Natural killer cell (primary cell): ENCODE data around the gene KIF5B. TPM values are rescaled to one million over a fixed set of nuclear protein-coding genes. Genes with fewer than 3 reads are reported as not detected.
"Not testable (repeated sequence)": the region's sequence is repeated elsewhere in the genome, so short reads cannot be mapped to it uniquely, and the experiment has no call there.

ENCODE experiments used
- ATAC-seq, 3 donors: fragments of 150-1000 bp in 2 of 3; fragments of 200-7000 bp in 1 of 3; cut with Tn5 transposase; 1 replicate in 1 of 3; 2 replicates in 2 of 3; pipeline ENCODE4 v1.10.0; 2021; ENCODE audit warnings: mild to moderate bottlenecking in 2 of 3, moderate library complexity in 2 of 3
- DNase-seq, 2 donors: peaks; one replicate each; pipeline versions ENCODE4 v3.0.0 to v3.0.0-alpha.2; 2013 to 2021; ENCODE audit warnings: mixed read lengths in 1 of 2
- H3K27ac ChIP-seq: one replicate; pipeline ENCODE4 v1.5.1; 2013; ENCODE audit warnings: mild to moderate bottlenecking, low read length
- H3K27me3 ChIP-seq: one replicate; pipeline ENCODE4 v1.6.1; 2013; ENCODE audit warnings: low read length; ENCODE audit not compliant: control insufficient read depth, insufficient read depth
- H3K36me3 ChIP-seq: one replicate; pipeline ENCODE4 v1.6.1; 2013; ENCODE audit warnings: low read length; ENCODE audit not compliant: control insufficient read depth, insufficient read depth
- H3K4me1 ChIP-seq: one replicate; pipeline ENCODE4 v1.6.1; 2013; ENCODE audit warnings: low read length; ENCODE audit not compliant: control insufficient read depth, insufficient read depth
- H3K4me3 ChIP-seq: one replicate; pipeline ENCODE4 v1.5.1; 2013; ENCODE audit warnings: low read length
- H3K9me3 ChIP-seq: one replicate; pipeline ENCODE4 v1.6.1; 2013; ENCODE audit warnings: low read length; ENCODE audit not compliant: control insufficient read depth, insufficient read depth
- H3K27ac Mint-ChIP-seq, 2 donors: one replicate each; pipeline ENCODE4 v1.8.0; 2022; ENCODE audit warnings: mild to moderate bottlenecking in 2 of 2, mixed read lengths in 2 of 2, moderate library complexity in 1 of 2
- H3K27me3 Mint-ChIP-seq, 2 donors: one replicate each; pipeline ENCODE4 v1.8.0; 2022; ENCODE audit warnings: low read depth in 2 of 2, mixed read lengths in 2 of 2
- H3K36me3 Mint-ChIP-seq: one replicate; pipeline ENCODE4 v1.8.0; 2022; ENCODE audit warnings: mixed read lengths
- H3K4me1 Mint-ChIP-seq, 2 donors: one replicate each; pipeline ENCODE4 v1.8.0; 2022; ENCODE audit warnings: mixed read lengths in 2 of 2
- H3K4me3 Mint-ChIP-seq: one replicate; pipeline ENCODE4 v1.8.0; 2022; ENCODE audit warnings: mild to moderate bottlenecking, moderate library complexity, mixed read lengths
- H3K9me3 Mint-ChIP-seq, 2 donors: one replicate each; pipeline ENCODE4 v1.8.0; 2022; ENCODE audit warnings: mixed read lengths in 2 of 2
- WGBS: methylation state at CpG from one replicate; pipeline ENCODE4 v1.1.7; 2013; ENCODE audit warnings: missing lambda C conversion rate; ENCODE audit not compliant: insufficient coverage; 5-methylcytosine and 5-hydroxymethylcytosine counted together
- intact Hi-C: fragments of 100-400 bp; cut with micrococcal nuclease; formaldehyde crosslinking; loops from one replicate; pipeline ENCODE4 v1.14.2; 2022
- total RNA-seq, 4 donors: library from RNA; stranded (reverse); fragments of 120-200 nt in 1 of 4; gene quantifications; one replicate each; pipeline versions ENCODE4 v1.2.3 to v1.2.4, GENCODE V29; 2013 to 2022
- TF ChIP-seq, protein P1 (sequence below): fragments of 200-600 bp; IDR thresholded peaks from one replicate; pipeline ENCODE4 v1.8.0; 2022; ENCODE audit warnings: antibody characterized with exemption

KIF5B gene
- total RNA-seq, 3 donors from 2014 or later (not counting 1 experiment from before 2014, with no cell fraction given): 51.0 to 64.2 (median 61.1) TPM

DNA sequence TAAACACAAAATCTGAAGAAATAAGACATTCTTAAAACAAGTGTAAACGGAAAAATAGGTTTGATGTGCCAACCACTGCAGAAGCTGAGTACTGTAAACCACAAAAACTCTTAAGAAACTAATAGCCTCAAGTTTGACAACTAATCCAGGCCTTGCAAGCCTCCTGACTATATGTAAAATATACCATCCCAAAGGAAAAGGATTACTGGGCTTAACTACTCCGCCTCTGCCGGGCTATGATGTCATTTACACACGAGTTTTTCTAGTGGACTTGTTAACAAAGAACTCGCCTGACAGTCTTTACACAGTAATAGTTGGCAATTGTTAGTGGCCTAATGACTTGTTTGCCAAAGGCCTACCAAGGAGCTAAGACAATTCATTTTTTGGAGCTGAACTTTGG, 2.1 kb downstream of the KIF5B start:
- TF ChIP-seq, protein P1, sequence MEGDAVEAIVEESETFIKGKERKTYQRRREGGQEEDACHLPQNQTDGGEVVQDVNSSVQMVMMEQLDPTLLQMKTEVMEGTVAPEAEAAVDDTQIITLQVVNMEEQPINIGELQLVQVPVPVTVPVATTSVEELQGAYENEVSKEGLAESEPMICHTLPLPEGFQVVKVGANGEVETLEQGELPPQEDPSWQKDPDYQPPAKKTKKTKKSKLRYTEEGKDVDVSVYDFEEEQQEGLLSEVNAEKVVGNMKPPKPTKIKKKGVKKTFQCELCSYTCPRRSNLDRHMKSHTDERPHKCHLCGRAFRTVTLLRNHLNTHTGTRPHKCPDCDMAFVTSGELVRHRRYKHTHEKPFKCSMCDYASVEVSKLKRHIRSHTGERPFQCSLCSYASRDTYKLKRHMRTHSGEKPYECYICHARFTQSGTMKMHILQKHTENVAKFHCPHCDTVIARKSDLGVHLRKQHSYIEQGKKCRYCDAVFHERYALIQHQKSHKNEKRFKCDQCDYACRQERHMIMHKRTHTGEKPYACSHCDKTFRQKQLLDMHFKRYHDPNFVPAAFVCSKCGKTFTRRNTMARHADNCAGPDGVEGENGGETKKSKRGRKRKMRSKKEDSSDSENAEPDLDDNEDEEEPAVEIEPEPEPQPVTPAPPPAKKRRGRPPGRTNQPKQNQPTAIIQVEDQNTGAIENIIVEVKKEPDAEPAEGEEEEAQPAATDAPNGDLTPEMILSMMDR: no peak
- Mint-ChIP-seq H3K36me3 (no peaks in the 10 kb centered on the region), H3K27ac (peak overlapping the region; percentile 93 to 98), H3K4me1 (peaks cover 76 to 78% of the 10 kb centered on the region in 2 donors), H3K9me3 (no peaks in the 10 kb centered on the region), H3K27me3 (no peaks in the 10 kb centered on the region), H3K4me3 (peak overlapping the region; percentile 98)
- H3K4me1 ChIP-seq: peaks cover 16% of the 10 kb centered on the region
- no peaks in the 10 kb centered on the region for H3K9me3 ChIP-seq
- no peak overlapping the region for H3K4me3 ChIP-seq
- DNase-seq: peak in 1 of 2 donors; percentile 18
- H3K27me3 ChIP-seq: no peaks in the 10 kb centered on the region
- H3K27ac ChIP-seq: peak overlapping the region; percentile 20
- intact Hi-C loops: loop anchor here (2.0 to 10.0 kb wide), 4 partner anchors 13 to 739 kb away; partner anchors contain the start of genes EPC1 and ZEB1
- ATAC-seq: no peak
- peaks cover 5% of the 10 kb centered on the region for H3K36me3 ChIP-seq
- 26% methylated on average over 5 of the region's 5 CpGs for WGBS

DNA sequence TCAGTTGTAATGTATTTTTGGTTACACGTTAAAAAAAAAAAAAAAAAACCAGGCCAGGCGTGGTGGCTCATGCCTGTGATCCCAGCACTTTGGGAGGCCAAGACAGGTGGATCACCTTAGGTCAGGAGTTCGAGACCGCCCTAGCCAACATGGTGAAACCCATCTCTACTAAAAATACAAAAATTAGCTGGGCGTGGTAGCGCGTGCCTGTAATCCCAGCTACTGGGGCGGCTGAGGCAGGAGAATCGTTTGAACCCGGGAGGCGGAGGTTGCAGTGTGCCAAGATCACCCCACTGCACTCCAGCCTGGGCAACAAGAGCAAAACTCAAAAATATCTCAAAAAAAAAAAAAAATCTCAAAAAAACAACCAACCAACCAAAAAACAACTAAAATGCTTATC, 2.8 kb downstream of the KIF5B start:
- H3K27me3 ChIP-seq, H3K9me3 Mint-ChIP-seq, H3K36me3 ChIP-seq, ATAC-seq, H3K27ac ChIP-seq, DNase-seq, H3K9me3 ChIP-seq, H3K36me3 Mint-ChIP-seq, H3K27me3 Mint-ChIP-seq, H3K4me3 ChIP-seq: not testable (repeated sequence)
- peaks cover 80 to 81% of the 10 kb centered on the region in 2 donors for H3K4me1 Mint-ChIP-seq
- peaks cover 20% of the 10 kb centered on the region for H3K4me1 ChIP-seq
- 80% methylated on average over 11 of the region's 11 CpGs for WGBS
- peak overlapping the region; percentile 93 to 98 for H3K27ac Mint-ChIP-seq
- intact Hi-C loops: loop anchor here (10.0 kb wide), 3 partner anchors 291 to 739 kb away; partner anchors contain the start of genes EPC1 and ZEB1
- H3K4me3 Mint-ChIP-seq: peak overlapping the region; percentile 98

- no peaks in the 10 kb centered on the region for H3K27me3 ChIP-seq
- TF ChIP-seq, protein P1: no peak
- H3K27ac ChIP-seq: no peak overlapping the region
- 39% methylated on average over 2 of the region's 3 CpGs for WGBS
- peaks cover 85% of the 10 kb centered on the region in 2 donors for H3K4me1 Mint-ChIP-seq
- H3K36me3 Mint-ChIP-seq: peaks cover under 1% of the 10 kb centered on the region
- ATAC-seq (no peak), DNase-seq (no peak)
- no peaks in the 10 kb centered on the region for H3K9me3 Mint-ChIP-seq
- no peaks in the 10 kb centered on the region for H3K27me3 Mint-ChIP-seq
- peaks cover 17% of the 10 kb centered on the region for H3K36me3 ChIP-seq
- H3K4me3 Mint-ChIP-seq: peak overlapping the region; percentile 47
- H3K4me1 ChIP-seq: peaks cover 16% of the 10 kb centered on the region
- H3K4me3 ChIP-seq: no peak overlapping the region
- peak overlapping the region in 1 of 2 donors; percentile 58 for H3K27ac Mint-ChIP-seq
- H3K9me3 ChIP-seq: no peaks in the 10 kb centered on the region
- intact Hi-C loops: loop anchor here (10.0 kb wide), 3 partner anchors 293 to 737 kb away; partner anchors contain the start of genes EPC1 and ZEB1
These were observed 4.3 kb downstream of the KIF5B start for GRCh38 chr10:32051926-32052325.

- 80% methylated on average over 4 of the region's 6 CpGs for WGBS
- Mint-ChIP-seq H3K4me3 (no peak overlapping the region), H3K27me3 (no peaks in the 10 kb centered on the region), H3K4me1 (peaks cover 86 to 90% of the 10 kb centered on the region in 2 donors), H3K36me3 (peaks cover 7% of the 10 kb centered on the region), H3K9me3 (no peaks in the 10 kb centered on the region), H3K27ac (peak overlapping the region; percentile 58 to 72)
- Histone ChIP-seq H3K9me3 (no peaks in the 10 kb centered on the region), H3K4me1 (peaks cover 13% of the 10 kb centered on the region), H3K27ac (no peak overlapping the region), H3K27me3 (no peaks in the 10 kb centered on the region), H3K36me3 (peaks cover 28% of the 10 kb centered on the region), H3K4me3 (no peak overlapping the region)
- TF ChIP-seq, protein P1: no peak
- DNase-seq (no peak), ATAC-seq (no peak)
- intact Hi-C loops: loop anchor here (10.0 kb wide), 3 partner anchors 295 to 735 kb away; partner anchors contain the start of genes EPC1 and ZEB1
These were observed 6.0 kb downstream of the KIF5B start for GRCh38 chr10:32050177-32050576.
